GM23338 (cell line): ENCODE data around the gene SLC19A1.

Experiments used
- CREB1 ChIP-seq: fragments of 250-450 bp; sonication (Bioruptor Pico); IDR thresholded peaks from 2 replicates; pipeline ENCODE4 v1.5.0; 2020; ENCODE audit warnings: low read depth, mild to moderate bottlenecking, moderate library complexity
- CTCF ChIP-seq, 2 experiments: fragments of 200-600 bp in 1 of 2; sonication (generic) in 1 of 2; conservative IDR thresholded peaks; 2 replicates each; pipeline versions ENCODE4 v1.5.1 to v1.6.1; 2016 to 2017; ENCODE audit warnings: antibody characterized with exemption in 2 of 2, low read depth in 2 of 2, mild to moderate bottlenecking in 2 of 2, moderate library complexity in 1 of 2
- EZH2 ChIP-seq: fragments of 200-600 bp; sonication (generic); IDR thresholded peaks from one replicate; pipeline ENCODE4 v1.8.0; 2017; ENCODE audit warnings: antibody characterized with exemption, mild to moderate bottlenecking, low read depth; ENCODE audit not compliant: unreplicated experiment
- EZH2phosphoT487 ChIP-seq: fragments of 200-600 bp; sonication (generic); IDR thresholded peaks from one replicate; pipeline ENCODE4 v1.8.1; 2018; ENCODE audit warnings: antibody characterized with exemption; ENCODE audit not compliant: unreplicated experiment
- JUNB ChIP-seq: IDR thresholded peaks from one replicate; pipeline ENCODE4 v1.6.1; 2016; ENCODE audit warnings: antibody characterized with exemption; ENCODE audit not compliant: unreplicated experiment
- POLR2AphosphoS5 ChIP-seq: IDR thresholded peaks from 2 replicates; pipeline ENCODE4 v1.6.1; 2016; ENCODE audit warnings: antibody characterized with exemption, low read depth
- REST ChIP-seq: IDR thresholded peaks from one replicate; pipeline ENCODE4 v1.6.1; 2018; ENCODE audit warnings: antibody characterized with exemption; ENCODE audit not compliant: unreplicated experiment

- no peak for TF ChIP-seq POLR2AphosphoS5
- TF ChIP-seq CTCF (conservative IDR thresholded peaks at IDR 0.05; ENCODE audit: low read depth in 2 of 2), result no peak; a peak in 1 of 4 replicates
- TF ChIP-seq REST, result no peak
- TF ChIP-seq CREB1 (CRISPR knock-in tag), result no peak
- TF ChIP-seq EZH2phosphoT487, result no peak
- no peak for TF ChIP-seq EZH2
- no peak for TF ChIP-seq JUNB
Observed at GRCh38 chr21:45459171-45460010, 82.8 kb downstream of the SLC19A1 start.
